Fibroblast of lung (primary cell): Measurements from ENCODE around the gene OR2M3. TPM values are rescaled to one million over a fixed set of nuclear protein-coding genes. Genes with fewer than 3 reads are reported as not detected.

Experiments
- DNase-seq, 2 donors: peaks; one replicate each; pipeline versions ENCODE4 v3.0.0 to v3.0.0-alpha.2; 2010; ENCODE audit warnings: low read depth in 2 of 2
- H2AFZ ChIP-seq: 2 replicates; pipeline ENCODE4 v1.5.1; 2012; ENCODE audit warnings: low read length, control low read depth, inconsistent platforms
- H3K27ac ChIP-seq: 2 replicates; pipeline ENCODE4 v1.5.1; 2011; ENCODE audit warnings: low read length, control low read depth; ENCODE audit not compliant: insufficient read depth
- H3K27me3 ChIP-seq: 2 replicates; pipeline ENCODE4 v1.5.1; 2011; ENCODE audit warnings: mild to moderate bottlenecking, low read length; ENCODE audit not compliant: control insufficient read depth, insufficient read depth
- H3K36me3 ChIP-seq: 2 replicates; pipeline ENCODE4 v1.5.1; 2011; ENCODE audit warnings: low read length; ENCODE audit not compliant: control insufficient read depth, insufficient read depth
- H3K4me1 ChIP-seq: 2 replicates; pipeline ENCODE4 v1.5.1; 2011; ENCODE audit warnings: low read length; ENCODE audit not compliant: control insufficient read depth, insufficient read depth; ENCODE audit errors: extremely low read depth
- H3K4me2 ChIP-seq: 2 replicates; pipeline ENCODE4 v1.5.1; 2011; ENCODE audit warnings: low read length, control low read depth; ENCODE audit not compliant: insufficient read depth; ENCODE audit errors: extremely low read depth
- H3K4me3 ChIP-seq, 4 experiments: fragments of 200-600 bp in 1 of 4; sonication (generic) in 1 of 4; replicated peaks in 1 of 4; 2 replicates each; pipeline ENCODE4 v1.5.1; 2011 to 2016; ENCODE audit warnings: low read length in 4 of 4, low read depth in 3 of 4, mild to moderate bottlenecking in 3 of 4, control low read depth in 2 of 4, inconsistent platforms in 1 of 4, mixed read lengths in 1 of 4; ENCODE audit not compliant: insufficient read depth in 1 of 4; ENCODE audit errors: control extremely low read depth in 1 of 4
- H3K79me2 ChIP-seq: 2 replicates; pipeline ENCODE4 v1.5.1; 2012; ENCODE audit warnings: mild to moderate bottlenecking, low read length, inconsistent platforms; ENCODE audit not compliant: control insufficient read depth, insufficient read depth
- H3K9ac ChIP-seq: 2 replicates; pipeline ENCODE4 v1.5.1; 2011; ENCODE audit warnings: mild to moderate bottlenecking, low read length, control low read depth; ENCODE audit not compliant: insufficient read depth
- H3K9me3 ChIP-seq: 2 replicates; pipeline ENCODE4 v1.5.1; 2012; ENCODE audit warnings: low read depth, low read length; ENCODE audit not compliant: control insufficient read depth, insufficient read depth
- H4K20me1 ChIP-seq: 2 replicates; pipeline ENCODE4 v1.5.1; 2011; ENCODE audit warnings: low read length; ENCODE audit not compliant: control insufficient read depth, insufficient read depth; ENCODE audit errors: extremely low read depth
- EZH2 ChIP-seq: IDR thresholded peaks from 2 replicates; pipeline ENCODE4 v1.5.1; 2012; ENCODE audit warnings: low read length, control low read depth, mild to moderate bottlenecking; ENCODE audit errors: missing control alignments
- polyA plus RNA-seq, 2 donors: library from polyadenylated mRNA; depleted of rRNA in 1 of 2; stranded (reverse) in 1 of 2; unstranded in 1 of 2; fragments of >200 nt; gene quantifications; 2 replicates each; pipeline ENCODE4 v1.2.1, GENCODE V29; 2011 to 2012; ENCODE audit warnings: missing spikeins in 1 of 2
- total RNA-seq: library from RNA; depleted of rRNA; stranded (reverse); fragments of >200 nt; gene quantifications from 2 replicates; pipeline ENCODE4 v1.2.1, GENCODE V29; 2014
- TF ChIP-seq, protein P1 (sequence below), 2 donors: IDR thresholded peaks in 1 of 2; conservative IDR thresholded peaks in 1 of 2; 1 replicate in 1 of 2; 2 replicates in 1 of 2; pipeline ENCODE4 v1.5.1; 2011 to 2012; ENCODE audit warnings: low read length in 2 of 2, control low read depth in 1 of 2, inconsistent platforms in 1 of 2, low read depth in 1 of 2, mild to moderate bottlenecking in 1 of 2

Gene OR2M3
- total and polyA plus RNA-seq, 2 donors (not counting 1 experiment from before 2014, with no cell fraction given), result under 0.01 TPM; not detected in 1

DNA sequence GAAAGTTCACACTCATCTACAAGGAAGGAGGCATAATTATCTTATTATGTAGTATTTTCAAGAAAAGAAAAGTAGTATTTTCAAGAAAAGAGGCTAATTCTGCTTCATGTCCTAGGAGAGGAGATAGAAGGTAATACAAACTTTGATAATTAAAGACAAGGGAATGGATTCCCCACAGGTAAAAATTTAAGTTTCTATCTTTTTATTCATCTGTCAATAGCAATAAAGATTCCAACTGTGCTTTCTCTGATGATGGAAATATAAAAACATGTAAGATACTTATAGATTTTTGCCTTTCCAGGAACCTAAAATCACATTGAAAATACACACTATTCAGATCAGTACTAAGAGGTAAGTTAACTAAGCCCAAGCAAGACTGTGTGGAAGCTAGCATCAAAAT lies 22.5 kb upstream of the OR2M3 start, which contains the start of gene OR2M2:
OR2M2 (plus strand) TSS at position 301 of the 400 bp plus-strand sequence. CDS start 5,165 bp downstream, outside the sequence.
- H3K36me3 ChIP-seq, result no peaks in the 10 kb centered on the region
- H3K79me2 ChIP-seq, result no peaks in the 10 kb centered on the region
- H3K9me3 ChIP-seq, result no peaks in the 10 kb centered on the region
- DNase-seq, result no peak
- TF ChIP-seq, protein P1, sequence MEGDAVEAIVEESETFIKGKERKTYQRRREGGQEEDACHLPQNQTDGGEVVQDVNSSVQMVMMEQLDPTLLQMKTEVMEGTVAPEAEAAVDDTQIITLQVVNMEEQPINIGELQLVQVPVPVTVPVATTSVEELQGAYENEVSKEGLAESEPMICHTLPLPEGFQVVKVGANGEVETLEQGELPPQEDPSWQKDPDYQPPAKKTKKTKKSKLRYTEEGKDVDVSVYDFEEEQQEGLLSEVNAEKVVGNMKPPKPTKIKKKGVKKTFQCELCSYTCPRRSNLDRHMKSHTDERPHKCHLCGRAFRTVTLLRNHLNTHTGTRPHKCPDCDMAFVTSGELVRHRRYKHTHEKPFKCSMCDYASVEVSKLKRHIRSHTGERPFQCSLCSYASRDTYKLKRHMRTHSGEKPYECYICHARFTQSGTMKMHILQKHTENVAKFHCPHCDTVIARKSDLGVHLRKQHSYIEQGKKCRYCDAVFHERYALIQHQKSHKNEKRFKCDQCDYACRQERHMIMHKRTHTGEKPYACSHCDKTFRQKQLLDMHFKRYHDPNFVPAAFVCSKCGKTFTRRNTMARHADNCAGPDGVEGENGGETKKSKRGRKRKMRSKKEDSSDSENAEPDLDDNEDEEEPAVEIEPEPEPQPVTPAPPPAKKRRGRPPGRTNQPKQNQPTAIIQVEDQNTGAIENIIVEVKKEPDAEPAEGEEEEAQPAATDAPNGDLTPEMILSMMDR (conservative IDR thresholded peaks at IDR 0.05 in 1 of 2, IDR thresholded peaks at IDR 0.05 in 1 of 2; ENCODE audit: low read depth in 1 of 2, low read length in 2 of 2), result no peak
- TF ChIP-seq EZH2, result no peak
- no peak within 1 kb of the TSS for H2AFZ ChIP-seq
- H3K27me3 ChIP-seq, result no peaks in the 10 kb centered on the region
- no peak within 1 kb of the TSS for H3K9ac ChIP-seq
- H3K4me1 ChIP-seq, result no peaks in the 10 kb centered on the region
- H4K20me1 ChIP-seq, result no peaks in the 10 kb centered on the region
- no peak within 1 kb of the TSS for H3K4me2 ChIP-seq
- no peak within 1 kb of the TSS for H3K27ac ChIP-seq
- H3K4me3 ChIP-seq, result no peak within 1 kb of the TSS

DNA sequence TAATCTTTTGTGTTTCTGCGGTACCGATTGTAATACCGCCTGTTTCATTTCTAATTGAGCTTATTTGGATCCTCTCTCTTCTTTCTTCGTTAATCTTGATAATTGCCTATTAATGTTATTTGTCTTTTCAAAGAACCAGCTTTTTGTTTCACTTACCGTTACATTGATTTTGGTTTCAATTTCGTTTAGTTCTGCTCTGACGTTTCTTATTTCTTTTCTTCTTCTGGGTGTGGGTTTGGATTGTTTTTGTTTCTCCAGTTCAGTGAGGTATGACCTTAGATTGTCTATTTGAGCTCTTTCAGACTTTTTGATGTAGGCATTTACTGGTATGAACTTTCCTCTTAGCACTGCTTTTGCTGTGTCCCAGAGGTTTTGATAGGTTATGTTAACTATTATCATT lies 13.1 kb upstream of the OR2M3 start:
- TF ChIP-seq, protein P1 (conservative IDR thresholded peaks at IDR 0.05 in 1 of 2, IDR thresholded peaks at IDR 0.05 in 1 of 2; ENCODE audit: low read depth in 1 of 2, low read length in 2 of 2), result no peak
- TF ChIP-seq EZH2, result no peak
- H3K9ac ChIP-seq, result no peak overlapping the region
- H3K4me3 ChIP-seq, result no peak overlapping the region
- H3K36me3 ChIP-seq, result no peaks in the 10 kb centered on the region
- H3K4me2 ChIP-seq, result no peak overlapping the region
- H3K79me2 ChIP-seq, result no peaks in the 10 kb centered on the region
- H2AFZ ChIP-seq, result no peak overlapping the region
- no peak overlapping the region for H3K27ac ChIP-seq
- no peaks in the 10 kb centered on the region for H3K9me3 ChIP-seq
- no peaks in the 10 kb centered on the region for H3K4me1 ChIP-seq
- no peaks in the 10 kb centered on the region for H3K27me3 ChIP-seq
- DNase-seq, result no peak
- H4K20me1 ChIP-seq, result no peaks in the 10 kb centered on the region

DNA sequence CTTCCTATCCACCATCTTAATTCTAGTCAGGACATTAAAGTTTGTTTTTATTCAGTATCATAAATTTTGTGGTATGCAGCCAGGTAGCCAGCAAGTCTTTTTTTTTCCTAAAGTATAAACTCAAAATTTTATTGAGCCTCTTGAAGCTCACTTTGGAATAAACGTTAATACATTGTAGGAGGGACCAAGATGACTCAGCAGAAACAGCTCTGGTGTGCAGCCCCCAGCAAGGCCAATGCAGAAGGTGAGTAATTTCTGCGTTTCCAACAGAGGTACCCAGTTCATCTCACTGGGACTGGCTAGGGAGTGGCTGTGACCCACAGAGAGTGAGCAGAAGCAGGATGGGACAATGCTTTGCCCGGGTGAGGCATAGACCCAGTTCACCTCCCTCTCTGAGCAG lies 9.7 kb upstream of the OR2M3 start:
- no peak overlapping the region for H3K9ac ChIP-seq
- no peak overlapping the region for H3K4me3 ChIP-seq
- H2AFZ ChIP-seq, result no peak overlapping the region
- no peak for TF ChIP-seq EZH2
- TF ChIP-seq, protein P1 (conservative IDR thresholded peaks at IDR 0.05 in 1 of 2, IDR thresholded peaks at IDR 0.05 in 1 of 2; ENCODE audit: low read depth in 1 of 2, low read length in 2 of 2), result no peak
- no peak for DNase-seq
- no peaks in the 10 kb centered on the region for H3K27me3 ChIP-seq
- H3K9me3 ChIP-seq, result no peaks in the 10 kb centered on the region
- H3K4me1 ChIP-seq, result no peaks in the 10 kb centered on the region
- H3K27ac ChIP-seq, result no peak overlapping the region
- H3K36me3 ChIP-seq, result no peaks in the 10 kb centered on the region
- H3K79me2 ChIP-seq, result no peaks in the 10 kb centered on the region
- H3K4me2 ChIP-seq, result no peak overlapping the region
- no peaks in the 10 kb centered on the region for H4K20me1 ChIP-seq
